SK-N-SH (cell line): ENCODE data around the gene CORO1A. TPM values are rescaled to one million over a fixed set of nuclear protein-coding genes. Genes with fewer than 3 reads are reported as not detected.

Experiments used
- CTCF ChIA-PET: fragments of 300-600, 350-600 bp; formaldehyde crosslinking; extraction: SDS; loops from one replicate; lab custom pipeline; 2021; lab: Yijun Ruan, JAX
- POLR2A ChIA-PET: fragments of 350-600 bp; sonication (Branson Sonifier 250); formaldehyde crosslinking; extraction: SDS; loops from one replicate; lab custom pipeline; 2020; ENCODE audit warnings: antibody characterized with exemption, inconsistent platforms; lab: Yijun Ruan, JAX
- DNase-seq: peaks from one replicate; pipeline ENCODE4 v3.0.0; 2012
- H2AFZ ChIP-seq: fragments of 200-600 bp; sonication (generic); 2 replicates; pipeline ENCODE4 v1.8.1; 2016; ENCODE audit warnings: antibody characterized with exemption, mild to moderate bottlenecking, low read depth
- H3F3A ChIP-seq: fragments of 200-600 bp; sonication (generic); replicated peaks from 2 replicates; pipeline ENCODE3; 2016; ENCODE audit warnings: antibody characterized with exemption, mild to moderate bottlenecking; ENCODE audit not compliant: insufficient read depth
- H3K27ac ChIP-seq, 2 experiments: fragments of 200-500 bp in 1 of 2; fragments of 200-600 bp in 1 of 2; sonication (Bioruptor generic) in 1 of 2; sonication (generic), shearing (Covaris generic) in 1 of 2; 2 replicates each; pipeline versions ENCODE4 v1.5.1 to v1.6.1; 2014 to 2016; ENCODE audit warnings: low read depth in 2 of 2, inconsistent platforms in 1 of 2, low read length in 1 of 2, mild to moderate bottlenecking in 1 of 2, mixed read lengths in 1 of 2
- H3K27me3 ChIP-seq: fragments of 200-600 bp; sonication (generic), shearing (Covaris generic); 2 replicates; pipeline ENCODE4 v1.6.1; 2016; ENCODE audit warnings: mixed run types; ENCODE audit not compliant: insufficient read depth
- H3K36me3 ChIP-seq, 2 experiments: fragments of 200-500 bp in 1 of 2; fragments of 200-600 bp in 1 of 2; sonication (Bioruptor generic) in 1 of 2; sonication (generic) in 1 of 2; replicated peaks in 1 of 2; 2 replicates each; pipeline versions ENCODE3 to v1.5.1; 2014 to 2016; ENCODE audit warnings: low read length in 1 of 2, mild to moderate bottlenecking in 1 of 2; ENCODE audit not compliant: insufficient read depth in 2 of 2, control insufficient read depth in 1 of 2
- H3K4me1 ChIP-seq, 2 experiments: fragments of 200-500 bp in 1 of 2; fragments of 200-600 bp in 1 of 2; sonication (Bioruptor generic) in 1 of 2; sonication (generic), shearing (Covaris generic) in 1 of 2; 2 replicates each; pipeline versions ENCODE4 v1.5.1 to v1.6.1; 2014 to 2016; ENCODE audit warnings: low read depth in 1 of 2, low read length in 1 of 2, mixed run types in 1 of 2; ENCODE audit not compliant: insufficient read depth in 2 of 2, control insufficient read depth in 1 of 2
- H3K4me2 ChIP-seq: fragments of 200-600 bp; sonication (generic), shearing (Covaris generic); 2 replicates; pipeline ENCODE4 v1.6.1; 2017; ENCODE audit warnings: mixed run types
- H3K4me3 ChIP-seq, 2 experiments: fragments of 200-500 bp in 1 of 2; fragments of 200-600 bp in 1 of 2; sonication (Bioruptor generic) in 1 of 2; sonication (generic), shearing (Covaris generic) in 1 of 2; 2 replicates each; pipeline versions ENCODE4 v1.5.1 to v1.8.1; 2014 to 2016; ENCODE audit warnings: low read depth in 2 of 2, inconsistent platforms in 1 of 2, low read length in 1 of 2, mild to moderate bottlenecking in 1 of 2, mixed read lengths in 1 of 2, moderate library complexity in 1 of 2
- H3K79me2 ChIP-seq: fragments of 200-600 bp; sonication (generic); 2 replicates; pipeline ENCODE4 v1.8.1; 2017; ENCODE audit warnings: mild to moderate bottlenecking; ENCODE audit not compliant: insufficient read depth
- H3K9ac ChIP-seq: fragments of 200-600 bp; sonication (generic); 2 replicates; pipeline ENCODE4 v1.6.1; 2017; ENCODE audit warnings: mixed run types
- H3K9me2 ChIP-seq: fragments of 200-600 bp; sonication (generic); 2 replicates; pipeline ENCODE4 v1.6.1; 2017; ENCODE audit warnings: mixed run types
- H3K9me3 ChIP-seq: fragments of 200-600 bp; sonication (generic); 2 replicates; pipeline ENCODE4 v1.6.1; 2017; ENCODE audit warnings: mixed run types, mild to moderate bottlenecking, moderate library complexity
- H4K20me1 ChIP-seq: fragments of 200-600 bp; sonication (generic); 2 replicates; pipeline ENCODE4 v1.6.1; 2017; ENCODE audit warnings: mild to moderate bottlenecking, mixed run types; ENCODE audit not compliant: insufficient read depth
- EZH2phosphoT487 ChIP-seq: fragments of 200-600 bp; sonication (generic); IDR thresholded peaks from 2 replicates; pipeline ENCODE4 v1.6.1; 2017; ENCODE audit warnings: low read depth, mixed run types, mild to moderate bottlenecking, antibody characterized with exemption, moderate library complexity, borderline replicate concordance
- FOXJ3 ChIP-seq: sonication (generic); formaldehyde crosslinking; IDR thresholded peaks from 2 replicates; pipeline ENCODE4 v1.5.1; 2020; ENCODE audit warnings: mild to moderate bottlenecking, missing genetic modification reagents
- GABPA ChIP-seq: IDR thresholded peaks from 2 replicates; pipeline ENCODE4 v1.4.0; 2012; ENCODE audit warnings: low read depth, mild to moderate bottlenecking
- IRF3 ChIP-seq: fragments of 150-350 bp; IDR thresholded peaks from 2 replicates; pipeline ENCODE4 v1.6.1; 2016; ENCODE audit warnings: mild to moderate bottlenecking, low read depth, low read length
- JUND ChIP-seq: IDR thresholded peaks from 2 replicates; pipeline ENCODE4 v1.4.0; 2012
- NRF1 ChIP-seq: IDR thresholded peaks from 2 replicates; pipeline ENCODE4 v1.6.1; 2012; ENCODE audit warnings: low read depth, mild to moderate bottlenecking, low read length
- POLR2AphosphoS5 ChIP-seq: IDR thresholded peaks from 2 replicates; pipeline ENCODE4 v1.6.1; 2012; ENCODE audit warnings: low read depth, low read length
- RCOR1 ChIP-seq: fragments of 150-350 bp; IDR thresholded peaks from 2 replicates; pipeline ENCODE4 v1.6.1; 2017; ENCODE audit warnings: antibody characterized with exemption, low read length
- USF2 ChIP-seq: fragments of 150-350 bp; IDR thresholded peaks from 2 replicates; pipeline ENCODE4 v1.6.1; 2017; ENCODE audit warnings: antibody characterized with exemption, low read length, low read depth, borderline replicate concordance
- YY1 ChIP-seq: IDR thresholded peaks from 2 replicates; pipeline ENCODE4 v1.4.0; 2012; ENCODE audit warnings: low read depth, mild to moderate bottlenecking
- WGBS: methylation state at CpG from one replicate; pipeline ENCODE4 v1.1.6; 2017; ENCODE audit warnings: low lambda C conversion rate; 5-methylcytosine and 5-hydroxymethylcytosine counted together
- polyA plus RNA-seq, 3 experiments: library from polyadenylated mRNA; depleted of rRNA; stranded (reverse); fragments of >200 nt; gene quantifications; 2 replicates each; pipeline ENCODE4 v1.2.3, GENCODE V29; 2012
- TF ChIP-seq, protein P1 (sequence below): IDR thresholded peaks from 2 replicates; pipeline ENCODE4 v1.4.0; 2012; ENCODE audit warnings: low read depth, borderline replicate concordance
- TF ChIP-seq, protein P2 (sequence below): IDR thresholded peaks from 2 replicates; pipeline ENCODE4; 2012

Gene CORO1A
- polyA plus RNA-seq, 1 of the 3 experiments (the other 2 are of a cell fraction), result 13.5 TPM

DNA sequence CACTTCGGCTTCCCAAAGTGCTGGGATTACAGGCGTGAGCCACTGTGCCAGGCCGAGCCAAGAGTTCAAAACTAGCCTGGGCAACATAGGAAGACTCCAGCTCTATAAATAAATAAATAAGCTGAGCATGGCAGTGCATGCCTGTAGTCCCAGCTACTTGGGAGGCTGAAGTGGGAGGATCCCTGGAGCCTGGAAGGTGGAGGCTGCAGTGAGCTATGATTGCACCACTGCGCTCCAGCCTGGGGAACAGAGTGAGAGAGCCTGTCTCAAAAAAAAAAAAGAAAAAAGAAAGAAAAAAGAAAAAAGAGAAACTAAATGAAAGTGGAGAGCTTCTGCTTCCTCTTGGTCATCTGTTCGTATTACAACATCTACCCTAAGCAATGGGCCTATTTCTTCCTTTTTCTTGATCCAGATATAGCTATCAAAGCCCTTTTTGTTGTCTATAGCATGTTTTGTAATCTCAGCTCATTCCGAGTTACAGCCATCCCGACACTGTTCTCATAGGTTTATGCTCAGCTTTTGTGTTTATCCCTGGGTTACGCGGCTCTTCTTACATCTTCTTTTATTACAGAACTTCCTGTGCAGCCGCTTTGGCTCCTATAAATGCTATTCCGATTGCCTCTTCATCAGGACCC is 46.3 kb upstream of the CORO1A start (continued):
- TF ChIP-seq IRF3 (no peak), NRF1 (no peak)

- ChIA-PET CTCF (interaction anchor here (1.1 to 1.4 kb wide), 3 partner anchors 47 to 75 kb away, joined by 3 to 5 read pairs (median 3); no protein-coding TSS in a partner anchor), POLR2A (interaction anchor here (0.6 kb wide), 1 partner anchor 44 kb away, joined by 5 read pairs; no protein-coding TSS in a partner anchor)
- Histone ChIP-seq H3K9me2 (no peaks in the 10 kb centered on the region), H3K27me3 (no peaks in the 10 kb centered on the region), H3K4me1 (peaks cover 0 to 3% of the 10 kb centered on the region in 2 experiments; a peak in 1 of 4 replicates), H3K79me2 (no peaks in the 10 kb centered on the region), H2AFZ (no peak overlapping the region), H4K20me1 (no peaks in the 10 kb centered on the region), H3K27ac (no peak overlapping the region), H3K9ac (no peak overlapping the region), H3K9me3 (no peaks in the 10 kb centered on the region), H3K4me2 (no peak overlapping the region), H3F3A (no peaks in the 10 kb centered on the region), H3K4me3 (no peak overlapping the region), H3K36me3 (no peaks in the 10 kb centered on the region)
- 68% methylated on average over 8 of the region's 8 CpGs for WGBS
- DNase-seq, result peak; percentile 63
- no peak for TF ChIP-seq USF2
- TF ChIP-seq JUND, result no peak
- no peak for TF ChIP-seq POLR2AphosphoS5
- no peak for TF ChIP-seq EZH2phosphoT487
- no peak for TF ChIP-seq FOXJ3
- TF ChIP-seq RCOR1, result no peak
- TF ChIP-seq, protein P1, sequence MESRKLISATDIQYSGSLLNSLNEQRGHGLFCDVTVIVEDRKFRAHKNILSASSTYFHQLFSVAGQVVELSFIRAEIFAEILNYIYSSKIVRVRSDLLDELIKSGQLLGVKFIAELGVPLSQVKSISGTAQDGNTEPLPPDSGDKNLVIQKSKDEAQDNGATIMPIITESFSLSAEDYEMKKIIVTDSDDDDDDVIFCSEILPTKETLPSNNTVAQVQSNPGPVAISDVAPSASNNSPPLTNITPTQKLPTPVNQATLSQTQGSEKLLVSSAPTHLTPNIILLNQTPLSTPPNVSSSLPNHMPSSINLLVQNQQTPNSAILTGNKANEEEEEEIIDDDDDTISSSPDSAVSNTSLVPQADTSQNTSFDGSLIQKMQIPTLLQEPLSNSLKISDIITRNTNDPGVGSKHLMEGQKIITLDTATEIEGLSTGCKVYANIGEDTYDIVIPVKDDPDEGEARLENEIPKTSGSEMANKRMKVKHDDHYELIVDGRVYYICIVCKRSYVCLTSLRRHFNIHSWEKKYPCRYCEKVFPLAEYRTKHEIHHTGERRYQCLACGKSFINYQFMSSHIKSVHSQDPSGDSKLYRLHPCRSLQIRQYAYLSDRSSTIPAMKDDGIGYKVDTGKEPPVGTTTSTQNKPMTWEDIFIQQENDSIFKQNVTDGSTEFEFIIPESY, result no peak
- no peak for TF ChIP-seq YY1
- TF ChIP-seq GABPA, result no peak
- TF ChIP-seq, protein P2, sequence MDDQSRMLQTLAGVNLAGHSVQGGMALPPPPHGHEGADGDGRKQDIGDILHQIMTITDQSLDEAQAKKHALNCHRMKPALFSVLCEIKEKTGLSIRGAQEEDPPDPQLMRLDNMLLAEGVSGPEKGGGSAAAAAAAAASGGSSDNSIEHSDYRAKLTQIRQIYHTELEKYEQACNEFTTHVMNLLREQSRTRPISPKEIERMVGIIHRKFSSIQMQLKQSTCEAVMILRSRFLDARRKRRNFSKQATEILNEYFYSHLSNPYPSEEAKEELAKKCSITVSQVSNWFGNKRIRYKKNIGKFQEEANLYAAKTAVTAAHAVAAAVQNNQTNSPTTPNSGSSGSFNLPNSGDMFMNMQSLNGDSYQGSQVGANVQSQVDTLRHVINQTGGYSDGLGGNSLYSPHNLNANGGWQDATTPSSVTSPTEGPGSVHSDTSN, result no peak
Observed at GRCh38 chr16:30137897-30138296, 45.5 kb upstream of the CORO1A start.
